Activated CD4-positive, alpha-beta memory T cell treated with anti-CD3 and anti-CD28 coated beads, Interleukin-2, amount 10 ng/mL, durations not matched to agents 7 days and 5 days (primary cell): ENCODE measurements around the gene ZNF584. TPM values are rescaled to one million over a fixed set of nuclear protein-coding genes. Genes with fewer than 3 reads are reported as not detected.
"Not testable (repeated sequence)": the region's sequence is repeated elsewhere in the genome, so short reads cannot be mapped to it uniquely, and the experiment has no call there.

ENCODE experiments used
- CTCF ChIA-PET: fragments of 350-600 bp; sonication (Branson Sonifier 250); formaldehyde crosslinking; loops from one replicate; lab custom pipeline; 2021; ENCODE audit warnings: antibody characterized with exemption, inconsistent platforms; lab: Charles Lee
- POLR2A ChIA-PET: fragments of 350-600 bp; sonication (Branson Sonifier 250); formaldehyde crosslinking; loops from one replicate; lab custom pipeline; 2021; ENCODE audit warnings: antibody characterized with exemption; lab: Charles Lee
- DNase-seq: peaks from one replicate; pipeline ENCODE4 v3.0.0-alpha.2; 2020
- H3K27ac Mint-ChIP-seq: one replicate; pipeline ENCODE4 v1.8.0; 2021; ENCODE audit warnings: mild to moderate bottlenecking, mixed read lengths
- H3K27me3 Mint-ChIP-seq: one replicate; pipeline ENCODE4 v1.8.0; 2021; ENCODE audit warnings: mixed read lengths
- H3K36me3 Mint-ChIP-seq: one replicate; pipeline ENCODE4 v1.8.0; 2021; ENCODE audit warnings: low read depth, mixed read lengths
- H3K4me1 Mint-ChIP-seq: one replicate; pipeline ENCODE4 v1.8.0; 2021; ENCODE audit warnings: mixed read lengths
- H3K4me3 Mint-ChIP-seq: one replicate; pipeline ENCODE4 v1.8.0; 2021; ENCODE audit warnings: mild to moderate bottlenecking, mixed read lengths
- H3K9me3 Mint-ChIP-seq: one replicate; pipeline ENCODE4 v1.8.0; 2021; ENCODE audit warnings: mixed read lengths
- total RNA-seq, 2 experiments: library from RNA; stranded (reverse); gene quantifications; one replicate each; pipeline ENCODE4 v1.2.3, GENCODE V29; 2021

The ZNF584 gene
- 1 to 10 TPM; 5.2 to 5.5 TPM for total RNA-seq

DNA sequence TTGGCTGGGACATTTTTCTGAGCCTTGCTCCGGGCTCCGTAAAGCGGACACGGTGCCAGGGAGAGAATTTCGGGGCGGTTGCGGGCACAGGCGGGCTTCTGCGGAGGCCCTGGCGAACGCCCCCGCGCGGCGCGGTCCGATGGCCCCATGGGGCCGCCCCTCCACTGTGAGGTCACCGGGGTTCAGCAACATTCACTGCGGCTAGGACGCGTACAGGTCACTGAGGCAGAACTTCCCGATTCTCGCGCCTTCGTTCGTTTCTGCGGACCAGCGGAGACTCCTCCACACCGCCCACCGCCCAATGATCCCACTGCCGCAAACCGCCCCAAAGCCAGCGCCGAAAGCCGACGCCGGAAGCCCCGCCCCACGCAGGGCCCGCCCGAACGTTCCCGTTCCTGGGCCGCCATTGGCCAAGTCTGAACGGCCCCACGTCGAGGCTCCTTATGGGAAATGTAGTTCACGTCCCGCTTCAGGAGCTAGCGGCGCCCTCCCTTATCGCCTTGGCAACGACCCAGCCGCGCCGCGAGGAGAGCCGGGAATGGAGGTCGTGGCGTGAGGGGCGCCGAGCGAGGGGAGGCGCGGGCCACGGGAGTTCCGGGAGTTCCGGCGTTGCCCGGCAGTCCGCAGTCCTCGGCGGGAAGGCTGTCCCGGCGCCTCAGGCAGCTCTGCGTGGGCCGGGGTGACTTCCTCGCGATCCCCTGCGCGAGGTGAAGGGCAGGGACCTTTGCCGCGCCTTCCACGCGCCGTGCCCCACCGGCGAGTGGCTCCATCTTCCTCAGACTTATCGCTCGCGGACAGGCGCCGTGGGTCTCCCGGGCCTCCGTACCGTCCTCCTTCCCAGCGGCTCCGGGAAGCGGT, at the start of gene ZNF584:
Gene ZNF584, plus strand, starts transcription at position 498 of the 858 bp plus-strand sequence. CDS start 499 bp downstream, outside the sequence.
- peaks cover 15% of the 10 kb centered on the region for H3K36me3 Mint-ChIP-seq
- POLR2A ChIA-PET: interaction anchor here (0.8 to 1.2 kb wide), 5 partner anchors 23 to 1087 kb away, joined by 3 to 7 read pairs (median 3); partner anchors contain the start of gene ZNF132
- H3K4me1 Mint-ChIP-seq: peaks cover 39% of the 10 kb centered on the region
- H3K27ac Mint-ChIP-seq: peak within 1 kb of the TSS; percentile 89
- H3K9me3 Mint-ChIP-seq: no peaks in the 10 kb centered on the region
- H3K4me3 Mint-ChIP-seq: peak within 1 kb of the TSS; percentile 95
- no peaks in the 10 kb centered on the region for H3K27me3 Mint-ChIP-seq
- peak; percentile 95 for DNase-seq
- CTCF ChIA-PET: interaction anchor here (0.6 to 1.0 kb wide), 6 partner anchors 26 to 112 kb away, joined by 3 to 5 read pairs (median 4); partner anchors contain the start of genes ZBTB45, ZNF497 and ZSCAN22

DNA sequence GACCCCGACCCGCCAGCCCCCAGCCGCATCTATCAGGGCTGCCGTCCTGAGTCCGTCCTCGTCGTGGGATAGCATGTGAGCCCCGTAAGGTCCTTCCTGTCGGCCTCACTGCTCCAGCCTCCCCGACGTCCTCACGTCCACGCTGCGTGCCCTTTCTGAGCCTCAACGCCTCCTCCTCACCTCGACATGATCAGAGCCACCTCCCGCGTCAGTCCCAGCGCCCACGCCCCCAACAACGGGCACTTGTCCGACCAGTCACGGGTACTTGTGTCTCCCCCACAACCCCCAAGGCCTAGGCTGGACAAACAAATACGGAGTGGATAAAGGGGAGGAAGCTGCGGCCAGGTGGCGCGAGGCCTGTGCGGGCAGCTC, 46.6 kb upstream of the ZNF584 start:
- POLR2A ChIA-PET: interaction anchor here (0.8 to 3.1 kb wide), 17 partner anchors 10 to 762 kb away, joined by 3 to 22 read pairs (median 6); partner anchors contain the start of genes RPS5, ZBTB45, ZNF274 and ZNF446
- DNase-seq: peak; percentile 45
- H3K27me3 Mint-ChIP-seq: no peaks in the 10 kb centered on the region

DNA sequence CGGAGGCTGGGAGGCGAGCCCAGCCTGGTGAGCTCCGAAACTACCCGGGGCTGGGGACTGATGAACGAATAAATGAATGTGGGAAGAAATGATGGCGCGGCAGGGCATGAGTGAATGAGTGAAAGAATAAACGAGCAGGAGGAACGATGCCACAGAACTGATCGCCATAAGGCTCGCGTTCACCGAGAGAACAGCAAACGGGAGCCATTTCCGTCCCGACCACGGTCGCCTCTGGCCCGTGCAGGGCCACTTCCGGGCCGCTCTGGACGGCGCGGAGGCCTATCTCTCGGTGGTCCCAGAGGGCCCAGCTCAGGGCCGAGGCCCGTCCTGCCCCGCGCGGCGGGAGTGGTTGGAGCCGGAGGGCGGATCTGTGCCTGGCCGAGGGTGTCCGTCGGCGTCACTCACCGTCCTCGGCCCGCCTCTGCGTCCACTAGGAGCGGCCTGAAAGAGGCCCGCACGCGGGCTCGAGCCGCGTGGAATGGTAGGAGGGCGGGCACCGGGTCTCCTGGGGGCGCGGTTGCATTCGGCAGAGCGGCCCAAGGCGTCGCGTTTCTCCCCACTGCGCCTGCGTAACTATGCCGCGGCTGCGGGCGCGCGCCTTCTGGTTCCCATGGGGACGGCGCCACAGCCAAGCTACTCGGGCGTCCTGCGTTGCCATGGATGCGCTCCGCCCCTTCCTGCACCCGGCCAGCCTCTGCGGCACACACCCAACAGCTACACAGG, 46.0 kb upstream of the ZNF584 start, which contains the start of gene ZNF497:
Gene ZNF497, minus strand, starts transcription at position 480 of the 723 bp plus-strand sequence. CDS start 5,116 bp downstream, outside the sequence.
- Mint-ChIP-seq H3K36me3 (peaks cover 4% of the 10 kb centered on the region), H3K4me3 (peak within 1 kb of the TSS; percentile 89), H3K27ac (peak within 1 kb of the TSS; percentile 77), H3K4me1 (peaks cover 15% of the 10 kb centered on the region), H3K27me3 (no peaks in the 10 kb centered on the region), H3K9me3 (no peaks in the 10 kb centered on the region)
- ChIA-PET CTCF (interaction anchor here (0.7 to 3.1 kb wide), 7 partner anchors 15 to 152 kb away, joined by 3 to 15 read pairs (median 3); partner anchors contain the start of genes ZNF584 and ZSCAN22), POLR2A (interaction anchor here (0.7 to 3.1 kb wide), 23 partner anchors 9 to 763 kb away, joined by 3 to 22 read pairs (median 5); partner anchors contain the start of genes ERVK3-1, RPS5, ZBTB45 and ZNF274)
- DNase-seq: peak; percentile 97

More for the DNA sequence above, 46.6 kb upstream of the ZNF584 start:
- peak overlapping the region; percentile 89 for H3K4me3 Mint-ChIP-seq
- peaks cover 4% of the 10 kb centered on the region for H3K36me3 Mint-ChIP-seq
- peak overlapping the region; percentile 77 for H3K27ac Mint-ChIP-seq
- CTCF ChIA-PET: interaction anchor here (1.3 to 3.1 kb wide), 2 partner anchors 14 to 18 kb away, joined by 5 to 15 read pairs; no protein-coding TSS in a partner anchor
- H3K4me1 Mint-ChIP-seq: peaks cover 17% of the 10 kb centered on the region
- H3K9me3 Mint-ChIP-seq: no peaks in the 10 kb centered on the region

DNA sequence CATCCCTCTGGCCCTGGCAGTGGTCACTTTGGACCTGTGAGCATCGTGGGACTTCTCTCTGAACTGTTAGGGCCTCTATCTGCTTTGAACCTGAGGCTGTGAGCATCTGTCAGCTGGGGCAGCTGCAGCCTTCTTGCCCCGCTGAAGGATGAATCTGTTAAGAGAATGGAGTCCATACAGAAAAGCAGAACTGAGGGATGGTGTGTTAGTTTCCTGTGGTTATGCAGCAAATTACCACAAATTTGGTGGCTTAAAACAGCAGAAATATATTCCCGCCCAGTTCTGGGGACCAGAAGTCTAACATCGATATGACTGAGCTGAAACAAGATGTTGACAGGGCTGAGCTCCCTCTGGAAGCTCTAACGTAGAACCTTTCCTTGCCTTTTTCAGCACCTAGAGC, 44.3 kb upstream of the ZNF584 start:
- Mint-ChIP-seq H3K4me1 (peaks cover 15% of the 10 kb centered on the region), H3K27ac (no peak overlapping the region), H3K36me3 (peaks cover 4% of the 10 kb centered on the region), H3K27me3 (no peaks in the 10 kb centered on the region), H3K9me3 (no peaks in the 10 kb centered on the region), H3K4me3 (no peak overlapping the region)
- DNase-seq: no peak
- ChIA-PET POLR2A (interaction anchor here (1.1 to 3.1 kb wide), 6 partner anchors 9 to 85 kb away, joined by 3 to 22 read pairs (median 7); partner anchors contain the start of genes RPS5 and ZNF8), CTCF (interaction anchor here (1.5 to 3.1 kb wide), 2 partner anchors 17 to 156 kb away, joined by 7 to 15 read pairs; partner anchors contain the start of gene ZBTB45)

DNA sequence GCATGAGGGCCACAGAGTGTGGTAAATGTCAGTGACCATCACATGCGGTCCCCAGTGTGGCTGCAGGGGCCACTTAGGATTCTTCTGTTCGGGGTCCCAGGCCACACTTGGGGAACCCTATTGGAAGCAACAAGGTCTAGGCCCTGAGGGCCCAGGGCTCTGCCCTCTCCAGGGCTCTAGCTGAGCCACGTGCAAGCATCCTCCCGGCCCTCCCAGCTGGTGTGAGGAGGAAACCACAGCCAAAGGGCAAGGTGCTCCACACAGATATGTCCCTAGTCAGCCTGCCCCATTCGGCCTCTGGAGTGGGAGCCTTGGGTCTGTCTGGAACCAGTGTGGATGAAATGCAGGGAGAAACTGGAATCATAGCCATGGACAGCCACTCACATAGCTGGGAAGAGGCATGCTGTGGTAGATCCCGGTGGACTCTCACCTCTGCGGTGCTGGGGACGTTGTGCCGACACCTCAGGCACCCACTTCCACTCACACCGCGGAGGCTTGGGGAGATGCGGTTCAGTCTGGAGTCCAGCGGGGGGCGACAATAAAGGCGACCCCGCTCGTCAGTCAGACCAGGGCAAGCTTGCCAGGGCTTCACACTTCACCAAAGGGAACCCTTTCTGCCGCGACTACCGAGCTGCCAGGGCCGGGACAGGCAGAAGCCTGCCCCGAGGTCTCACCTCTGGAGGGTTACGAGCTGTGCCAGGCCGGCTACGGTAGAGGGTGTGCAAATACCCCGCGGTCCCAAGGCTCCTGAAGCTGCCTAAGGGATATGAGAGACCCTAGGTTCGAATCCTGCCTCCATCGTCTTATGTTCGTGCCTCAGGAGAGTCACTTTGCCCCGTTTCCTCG, 41.6 kb upstream of the ZNF584 start:
- DNase-seq: no peak
- Mint-ChIP-seq H3K27me3 (no peaks in the 10 kb centered on the region), H3K27ac (no peak overlapping the region), H3K36me3 (peaks cover 3% of the 10 kb centered on the region), H3K4me3 (no peak overlapping the region), H3K4me1 (peaks cover 12% of the 10 kb centered on the region), H3K9me3 (no peaks in the 10 kb centered on the region)
- ChIA-PET CTCF (interaction anchor here (1.9 kb wide), 1 partner anchor 122 kb away, joined by 4 read pairs; no protein-coding TSS in a partner anchor), POLR2A (interaction anchor here (1.3 kb wide), 1 partner anchor 40 kb away, joined by 4 read pairs; the partner anchor contains the start of gene ZSCAN22)

DNA sequence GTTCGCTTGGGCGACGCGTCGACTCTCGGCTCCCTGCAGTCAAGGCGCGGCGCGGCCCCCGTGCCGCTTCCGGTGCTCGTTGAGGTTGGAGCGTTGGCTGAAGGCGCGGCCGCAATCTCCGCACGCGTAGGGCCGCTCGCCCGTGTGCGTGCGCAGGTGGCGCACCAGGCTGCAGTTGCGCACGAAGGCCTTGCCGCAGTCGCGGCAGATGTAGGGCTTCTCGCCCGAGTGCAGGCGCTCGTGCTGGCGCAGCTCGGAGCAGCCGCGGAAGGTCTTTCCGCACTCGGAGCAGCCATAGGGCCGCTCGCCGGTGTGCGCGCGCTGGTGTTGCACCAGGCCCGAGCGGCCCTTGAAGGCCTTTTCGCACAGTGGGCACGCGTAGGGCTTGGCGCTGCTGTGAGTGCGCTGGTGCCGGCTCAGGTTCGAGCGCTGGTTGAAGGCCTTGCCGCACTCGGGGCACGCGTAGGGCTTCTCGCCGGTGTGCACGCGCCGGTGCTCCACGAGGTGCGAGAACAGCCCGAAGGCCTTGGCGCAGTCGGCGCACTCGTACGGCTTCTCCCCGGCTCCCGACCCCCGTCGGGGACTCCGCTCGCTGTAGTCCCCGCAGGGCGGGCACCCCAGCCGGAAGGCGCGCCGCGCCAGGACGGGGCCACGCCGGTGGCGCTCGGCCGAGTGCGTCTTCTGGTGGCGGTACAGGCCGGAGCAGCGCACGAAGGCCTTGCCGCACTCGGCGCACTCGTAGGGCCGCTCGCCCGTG, 40.6 kb upstream of the ZNF584 start:
- CTCF ChIA-PET: no interaction called here
- POLR2A ChIA-PET: no interaction called here
- no peak overlapping the region for H3K27ac Mint-ChIP-seq
- H3K4me3 Mint-ChIP-seq: no peak overlapping the region
- no peak for DNase-seq
- H3K9me3 Mint-ChIP-seq: no peaks in the 10 kb centered on the region
- peaks cover 5% of the 10 kb centered on the region for H3K4me1 Mint-ChIP-seq
- H3K36me3 Mint-ChIP-seq: no peaks in the 10 kb centered on the region
- H3K27me3 Mint-ChIP-seq: no peaks in the 10 kb centered on the region

DNA sequence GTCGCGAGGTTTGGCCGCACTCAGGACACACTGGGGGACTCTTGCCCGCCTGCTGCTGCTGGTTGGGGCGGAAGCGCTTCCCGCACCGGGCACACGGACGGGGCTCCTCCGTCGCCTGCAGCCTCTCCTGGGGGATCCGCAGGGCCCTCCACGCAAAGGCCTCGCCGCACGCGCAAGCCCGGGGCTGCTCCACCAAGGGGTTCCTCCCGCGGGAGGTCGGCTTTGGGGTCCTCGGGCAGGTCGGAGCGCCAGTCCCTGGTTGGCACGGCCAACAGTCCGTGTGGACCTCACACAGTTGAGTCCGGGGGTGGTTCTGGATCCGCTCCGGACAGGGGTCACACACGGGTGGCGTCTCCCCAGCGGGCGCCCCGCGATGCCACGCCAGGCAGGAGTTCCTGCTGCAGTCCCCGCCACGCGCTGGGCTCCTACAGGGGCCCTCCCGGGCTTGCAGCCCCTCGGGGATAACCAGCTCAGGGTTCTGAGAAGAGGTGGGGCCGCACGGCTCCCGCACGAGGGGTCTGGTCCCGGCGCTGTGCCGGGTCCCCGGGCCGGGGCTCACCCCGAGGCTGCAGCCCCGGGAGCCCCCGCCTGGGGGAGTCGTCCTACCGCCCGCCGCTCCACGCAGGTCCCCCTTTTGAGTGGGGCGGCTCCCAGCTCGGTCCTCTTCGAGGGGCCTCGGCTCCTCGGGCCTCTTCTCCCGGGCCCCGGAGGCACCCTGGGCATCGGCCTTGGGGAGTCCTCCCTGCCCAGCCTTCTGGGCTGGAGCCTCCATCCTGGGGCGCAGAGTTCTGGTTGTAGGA, 39.7 kb upstream of the ZNF584 start:
- peaks cover 4% of the 10 kb centered on the region for H3K4me1 Mint-ChIP-seq
- H3K27me3 Mint-ChIP-seq: no peaks in the 10 kb centered on the region
- H3K9me3 Mint-ChIP-seq: no peaks in the 10 kb centered on the region
- H3K4me3 Mint-ChIP-seq: no peak overlapping the region
- POLR2A ChIA-PET: no interaction called here
- CTCF ChIA-PET: no interaction called here
- no peak overlapping the region for H3K27ac Mint-ChIP-seq
- H3K36me3 Mint-ChIP-seq: no peaks in the 10 kb centered on the region
- no peak for DNase-seq

DNA sequence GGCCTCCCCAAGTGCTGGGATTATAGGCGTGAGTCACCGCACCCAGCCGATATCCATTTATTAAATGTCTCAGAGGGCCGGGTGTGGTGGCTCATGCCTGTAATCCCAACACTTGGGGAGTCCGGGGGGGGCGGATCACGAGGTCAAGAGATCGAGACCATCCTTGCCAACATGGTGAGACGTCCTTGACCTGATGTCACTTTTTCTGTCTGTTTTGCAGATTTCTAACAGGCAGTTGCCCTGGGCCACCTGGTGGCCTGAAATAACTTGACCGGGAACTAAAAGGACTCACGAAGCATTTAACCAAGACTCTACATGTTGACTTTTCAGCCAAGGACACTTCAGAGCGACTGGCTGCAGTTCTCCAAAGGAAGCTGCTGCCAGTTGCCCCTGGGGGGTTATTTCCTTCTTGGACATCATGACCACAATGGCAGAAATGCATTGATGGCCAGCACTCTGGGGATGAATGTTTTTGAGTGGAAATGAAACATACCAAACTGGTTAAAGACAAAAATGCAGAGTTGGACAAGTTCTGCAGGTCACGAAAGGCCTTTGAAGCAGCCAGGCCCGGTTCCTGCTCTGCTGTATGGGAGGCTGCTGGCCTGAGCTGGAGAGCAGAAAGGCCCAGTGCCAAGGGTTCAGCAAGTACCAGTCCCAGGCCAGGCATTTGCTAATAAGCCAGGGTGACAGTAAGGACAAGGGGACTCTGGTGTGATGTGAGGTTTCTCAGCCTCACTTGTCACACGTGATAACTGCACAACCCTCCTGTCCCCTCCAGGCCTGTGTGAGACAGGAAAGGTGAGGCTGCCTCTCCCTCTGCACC, 35.9 kb upstream of the ZNF584 start:
- Mint-ChIP-seq H3K4me1 (no peaks in the 10 kb centered on the region), H3K9me3 (no peaks in the 10 kb centered on the region), H3K27ac (no peak overlapping the region), H3K4me3 (no peak overlapping the region), H3K27me3 (no peaks in the 10 kb centered on the region), H3K36me3 (no peaks in the 10 kb centered on the region)
- ChIA-PET CTCF (no interaction called here), POLR2A (interaction anchor here (0.9 to 1.2 kb wide), 2 partner anchors 9 to 94 kb away, joined by 3 to 4 read pairs; partner anchors contain the start of gene ZNF8)
- DNase-seq: no peak

DNA sequence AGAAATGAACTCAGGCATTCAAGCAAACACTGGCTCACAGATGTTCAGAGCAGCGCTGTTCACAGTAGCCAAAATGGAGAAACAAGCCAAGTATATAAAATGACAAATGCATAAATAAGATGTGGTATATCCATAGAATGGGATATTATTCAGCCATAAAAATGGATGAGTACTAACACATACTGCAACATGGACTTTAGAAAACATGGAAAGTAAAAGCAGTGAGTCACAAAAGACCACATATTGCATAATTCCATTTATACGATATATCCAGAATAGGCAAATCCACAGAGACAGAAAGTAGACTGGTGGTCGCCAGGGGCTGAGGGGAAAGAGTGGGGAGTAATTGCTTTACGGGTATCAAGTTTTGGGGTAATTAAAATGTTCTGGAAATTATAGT, 34.2 kb upstream of the ZNF584 start:
- H3K36me3 Mint-ChIP-seq: no peaks in the 10 kb centered on the region
- H3K27ac Mint-ChIP-seq: no peak overlapping the region
- DNase-seq: no peak
- no peaks in the 10 kb centered on the region for H3K9me3 Mint-ChIP-seq
- CTCF ChIA-PET: interaction anchor here (0.6 kb wide), 1 partner anchor 57 kb away, joined by 3 read pairs; no protein-coding TSS in a partner anchor
- H3K4me3 Mint-ChIP-seq: no peak overlapping the region
- H3K27me3 Mint-ChIP-seq: no peaks in the 10 kb centered on the region
- POLR2A ChIA-PET: no interaction called here
- H3K4me1 Mint-ChIP-seq: peaks cover 4% of the 10 kb centered on the region

DNA sequence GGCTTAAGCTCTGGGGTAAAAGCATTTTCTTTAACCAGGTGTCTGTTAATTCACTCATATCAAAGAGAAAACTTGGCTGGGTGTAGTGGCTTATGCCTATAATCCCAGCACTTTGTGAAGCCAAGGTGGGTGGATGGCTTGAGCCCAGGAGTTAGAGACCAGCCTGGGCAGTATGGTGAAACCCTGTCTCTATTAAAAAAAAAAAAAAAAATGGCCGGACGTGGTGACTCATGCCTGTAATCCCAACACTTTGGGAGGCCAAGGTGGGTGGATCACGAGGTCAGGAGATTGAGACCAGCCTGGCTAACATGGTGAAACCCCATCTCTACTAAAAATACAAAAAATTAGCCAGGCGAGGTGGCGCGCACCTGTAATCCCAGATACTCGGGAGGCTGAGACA, 31.7 kb upstream of the ZNF584 start:
- H3K27me3 Mint-ChIP-seq, H3K4me3 Mint-ChIP-seq, H3K9me3 Mint-ChIP-seq, CTCF ChIA-PET, H3K36me3 Mint-ChIP-seq, DNase-seq, H3K27ac Mint-ChIP-seq: not testable (repeated sequence)
- POLR2A ChIA-PET: interaction anchor here (1.3 kb wide), 1 partner anchor 14 kb away, joined by 5 read pairs; the partner anchor contains the start of gene ZNF497
- peaks cover 17% of the 10 kb centered on the region for H3K4me1 Mint-ChIP-seq
